GM18511 (cell line): ENCODE results near the gene KCNQ2.

Experiments
- ATAC-seq: cut with Tn5 transposase; IDR thresholded peaks from one replicate; pipeline ENCODE4 v1.9.1; 2021; ENCODE audit warnings: mild to moderate bottlenecking, moderate library complexity; ENCODE audit not compliant: unreplicated experiment

Gene KCNQ2

DNA sequence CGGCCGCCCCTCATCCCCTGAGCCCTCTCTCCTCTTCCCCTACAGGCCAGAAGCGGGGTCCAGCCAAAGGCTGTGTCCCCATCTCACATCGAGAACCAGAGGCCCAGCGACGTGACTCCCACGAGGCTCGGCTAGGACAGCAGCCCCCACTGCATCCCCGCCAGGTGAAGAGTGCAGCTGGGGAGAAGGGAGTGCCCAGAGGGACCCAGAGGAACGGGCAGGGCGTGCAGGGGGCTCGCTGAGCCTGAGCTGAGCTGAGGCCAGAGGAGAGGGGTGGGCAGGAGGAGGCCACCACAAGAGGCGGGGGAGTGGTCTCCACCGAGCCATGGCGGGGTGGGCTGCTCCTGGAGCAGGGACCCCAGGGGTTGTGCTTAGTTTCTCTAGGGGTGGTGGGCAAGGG, 32.6 kb downstream of the KCNQ2 start:
- ATAC-seq, result no peak

- ATAC-seq, result no peak
Observed at GRCh38 chr20:63438121-63438520, 34.3 kb downstream of the KCNQ2 start.

- ATAC-seq, result no peak
Observed at GRCh38 chr20:63435552-63435951, 36.9 kb downstream of the KCNQ2 start.

DNA sequence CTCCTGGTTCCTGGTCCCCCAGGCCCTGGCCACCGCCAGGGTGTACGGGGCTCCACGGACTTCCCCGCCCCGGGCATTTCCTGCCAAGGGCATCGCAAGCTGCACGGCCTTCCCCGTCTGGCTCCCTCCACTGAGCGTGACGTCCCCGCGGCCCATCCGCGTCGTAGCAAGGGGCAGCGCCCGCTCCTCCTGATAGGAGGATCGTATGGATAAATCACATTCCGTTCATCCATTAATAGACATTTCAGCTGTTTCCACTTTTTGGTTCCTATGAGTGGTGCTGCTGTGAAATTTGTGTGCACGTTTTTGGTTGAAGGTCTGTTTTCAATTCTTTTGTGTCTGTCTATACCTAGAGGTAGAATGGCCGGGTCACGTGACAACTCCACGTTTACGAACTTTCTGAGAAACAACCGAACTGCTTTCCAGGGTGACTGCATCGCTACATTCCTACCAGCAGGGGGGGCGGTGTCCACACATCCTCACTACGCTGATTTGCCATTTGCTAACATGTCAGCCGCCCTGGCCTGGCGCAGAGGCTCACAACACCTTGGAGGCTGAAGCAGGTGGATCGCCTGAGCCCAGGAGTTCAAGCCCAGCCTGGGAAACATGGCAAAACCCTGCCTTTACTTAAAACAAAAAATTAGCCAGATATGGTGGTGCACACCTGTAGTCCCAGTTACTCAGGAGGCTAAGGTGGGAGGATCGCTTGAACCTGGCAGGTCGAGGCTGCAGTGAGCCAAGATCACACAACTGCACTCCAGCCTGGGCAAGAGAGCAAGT, 37.7 kb downstream of the KCNQ2 start:
- ATAC-seq, result no peak

GRCh38 chr20:63433756-63434531, 38.5 kb downstream of the KCNQ2 start:
- ATAC-seq, result no peak

GRCh38 chr20:63433351-63433750, 39.1 kb downstream of the KCNQ2 start:
- no peak for ATAC-seq

DNA sequence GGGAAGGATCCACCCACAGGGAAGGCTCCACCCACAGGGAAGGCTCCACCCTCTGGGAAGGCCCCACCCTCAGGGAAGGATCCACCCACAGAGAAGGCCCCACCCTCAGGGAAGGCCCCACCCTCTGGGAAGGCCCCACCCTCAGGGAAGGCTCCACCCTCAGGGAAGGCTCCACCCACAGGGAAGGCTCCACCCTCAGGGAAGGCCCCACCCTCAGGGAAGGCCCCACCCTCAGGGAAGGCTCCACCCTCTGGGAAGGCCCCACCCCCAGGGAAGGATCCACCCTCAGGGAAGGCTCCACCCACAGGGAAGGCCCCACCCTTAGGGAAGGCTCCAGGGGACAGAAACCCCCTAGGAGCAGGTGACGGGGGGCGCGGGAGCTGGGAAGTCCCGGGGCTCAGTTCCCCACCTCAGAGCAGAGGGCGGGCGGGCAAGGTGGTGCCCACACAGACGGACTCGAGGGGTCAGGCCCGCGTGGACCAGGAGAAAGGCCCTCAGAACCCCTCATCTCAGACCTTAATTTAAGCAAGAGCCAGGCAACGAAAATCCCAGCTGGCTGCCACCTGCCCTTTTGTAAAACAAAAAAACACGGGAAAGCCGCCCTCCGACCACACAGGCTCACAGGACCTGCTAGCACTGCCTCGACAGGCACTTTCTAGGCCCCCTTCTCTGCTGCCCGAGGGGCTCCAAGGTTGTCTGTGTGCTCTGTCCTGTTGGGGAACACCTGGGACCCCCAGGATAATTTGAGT, 39.7 kb downstream of the KCNQ2 start:
- no peak for ATAC-seq

GRCh38 chr20:63431944-63432343, 40.5 kb downstream of the KCNQ2 start:
- no peak for ATAC-seq

DNA sequence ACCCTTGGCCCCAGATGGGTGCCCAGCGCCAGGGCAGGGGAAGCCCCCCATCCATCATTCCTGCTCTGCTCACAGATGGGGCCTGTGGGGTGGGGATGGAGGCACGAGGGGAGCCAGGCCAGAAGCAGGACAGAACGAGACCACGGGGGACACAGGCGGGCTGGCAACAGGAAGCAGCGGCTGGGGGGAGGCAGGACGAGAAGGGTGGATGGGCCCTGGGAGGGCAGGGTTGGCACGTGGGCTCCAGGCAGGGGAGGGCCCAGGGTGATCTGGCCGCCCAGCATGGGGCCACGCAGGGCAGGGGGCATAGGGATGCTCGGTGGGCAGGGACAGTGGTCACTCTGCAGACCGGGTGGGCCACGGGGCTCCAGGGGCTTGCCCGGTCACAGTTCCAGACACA, 41.6 kb downstream of the KCNQ2 start:
- no peak for ATAC-seq

GRCh38 chr20:63429992-63430391, 42.5 kb downstream of the KCNQ2 start:
- ATAC-seq, result no peak

DNA sequence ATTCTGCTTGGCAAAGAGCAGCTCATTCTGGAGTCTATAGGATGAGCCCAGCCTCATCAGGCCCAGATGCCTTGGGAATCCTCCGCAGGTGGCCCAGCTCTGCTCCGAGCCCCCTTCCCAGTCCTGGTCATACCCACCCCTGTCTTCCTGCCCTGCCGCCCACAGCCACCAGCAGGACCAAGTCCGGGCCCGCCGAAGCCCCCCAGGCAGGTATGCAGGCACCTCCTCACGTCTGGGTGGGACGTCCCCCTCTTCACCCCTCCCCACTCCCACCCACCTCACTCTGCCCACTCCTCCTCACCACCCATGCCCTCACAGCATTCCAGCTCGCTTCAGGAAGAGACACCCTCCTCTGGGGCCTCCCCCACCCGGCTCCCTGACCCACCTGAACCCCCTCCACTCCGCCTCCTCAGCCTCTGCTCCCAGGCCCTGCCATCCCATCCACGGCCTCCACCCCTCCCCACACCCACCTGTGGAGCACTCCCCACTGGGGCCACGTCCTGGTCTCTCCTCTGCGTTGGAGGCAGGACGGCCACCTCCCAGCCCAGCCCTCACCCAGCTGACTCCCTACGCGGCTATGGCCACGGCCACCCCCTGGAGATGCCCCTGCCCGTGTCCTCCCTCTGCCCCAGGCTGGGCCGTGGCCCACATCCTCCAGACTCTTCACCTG, 43.4 kb downstream of the KCNQ2 start:
- no peak for ATAC-seq

DNA sequence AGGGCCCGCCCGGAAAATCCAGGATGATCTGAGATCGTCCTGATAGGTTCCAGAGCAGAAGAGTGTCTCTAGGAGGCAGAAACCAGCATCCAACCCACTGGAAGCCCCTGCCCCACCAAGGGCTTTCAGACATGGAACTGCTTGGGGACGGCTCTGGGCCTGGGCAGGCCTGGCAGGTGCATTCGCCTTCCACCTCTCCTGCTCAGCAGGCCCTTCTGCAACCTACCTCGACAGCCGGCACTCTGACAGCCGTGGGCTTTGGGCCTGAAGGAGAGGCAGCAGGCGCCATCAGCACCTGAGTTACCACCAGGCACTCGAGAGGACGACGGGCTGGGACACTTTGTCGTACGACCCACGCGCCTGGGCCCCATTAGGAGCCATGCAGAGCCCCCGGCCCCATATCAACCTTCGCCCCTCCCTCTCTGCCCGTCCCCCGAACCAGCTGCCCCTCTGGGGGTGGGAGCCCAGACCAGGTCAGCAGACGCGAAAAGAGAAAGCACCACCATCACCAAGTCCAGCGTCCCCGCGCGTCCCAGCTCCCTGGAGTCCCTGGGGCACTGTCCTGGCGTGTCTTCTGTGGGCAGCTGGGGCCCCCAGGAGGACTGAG, 44.6 kb downstream of the KCNQ2 start:
- no peak for ATAC-seq

- ATAC-seq, result no peak
Observed at GRCh38 chr20:63427206-63427605, 45.2 kb downstream of the KCNQ2 start.

GRCh38 chr20:63425846-63426485, 46.5 kb downstream of the KCNQ2 start:
- no peak for ATAC-seq

DNA sequence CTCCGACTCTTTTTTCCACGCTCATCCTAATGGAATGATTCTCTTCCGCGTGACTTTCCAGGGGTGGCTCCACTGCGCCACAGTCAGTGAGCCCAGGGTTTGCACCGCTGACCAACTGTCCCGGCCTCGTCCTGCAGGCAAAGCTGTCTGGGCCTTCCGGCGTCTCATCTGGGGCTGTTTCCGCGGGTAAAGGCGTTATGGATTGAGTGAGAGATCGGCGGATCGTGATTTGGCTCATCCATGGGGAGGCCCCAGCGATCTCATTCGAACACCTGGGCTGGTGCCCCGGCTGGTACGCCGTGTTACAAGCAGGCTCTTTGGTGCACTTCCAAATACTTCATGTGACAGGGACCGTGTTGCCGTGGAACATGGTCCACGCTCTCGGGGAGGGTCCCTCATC, 47.8 kb downstream of the KCNQ2 start:
- no peak for ATAC-seq

GRCh38 chr20:63423751-63424150, 48.7 kb downstream of the KCNQ2 start:
- no peak for ATAC-seq

- no peak for ATAC-seq
Observed at GRCh38 chr20:63422653-63423052, 49.8 kb downstream of the KCNQ2 start.

DNA sequence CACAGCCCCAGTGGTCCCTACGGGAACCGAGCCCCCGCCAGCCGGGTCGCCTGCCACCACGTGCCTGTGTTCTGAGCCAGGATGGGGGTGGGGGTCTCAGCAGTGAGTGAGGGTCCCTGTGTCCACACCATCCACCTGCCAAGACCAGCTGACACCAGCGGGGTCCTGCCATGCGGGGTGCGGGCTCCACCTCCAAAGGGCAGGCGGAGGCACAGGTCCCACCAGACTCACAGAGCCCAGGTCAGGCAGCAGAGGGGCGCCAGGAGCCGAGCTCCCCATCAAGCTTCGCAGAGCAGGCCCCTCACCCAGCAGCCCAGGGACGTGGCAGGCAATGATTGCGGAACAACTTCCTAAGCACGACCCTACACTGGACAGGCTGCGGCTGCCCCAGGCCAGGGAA, 50.5 kb downstream of the KCNQ2 start:
- no peak for ATAC-seq

DNA sequence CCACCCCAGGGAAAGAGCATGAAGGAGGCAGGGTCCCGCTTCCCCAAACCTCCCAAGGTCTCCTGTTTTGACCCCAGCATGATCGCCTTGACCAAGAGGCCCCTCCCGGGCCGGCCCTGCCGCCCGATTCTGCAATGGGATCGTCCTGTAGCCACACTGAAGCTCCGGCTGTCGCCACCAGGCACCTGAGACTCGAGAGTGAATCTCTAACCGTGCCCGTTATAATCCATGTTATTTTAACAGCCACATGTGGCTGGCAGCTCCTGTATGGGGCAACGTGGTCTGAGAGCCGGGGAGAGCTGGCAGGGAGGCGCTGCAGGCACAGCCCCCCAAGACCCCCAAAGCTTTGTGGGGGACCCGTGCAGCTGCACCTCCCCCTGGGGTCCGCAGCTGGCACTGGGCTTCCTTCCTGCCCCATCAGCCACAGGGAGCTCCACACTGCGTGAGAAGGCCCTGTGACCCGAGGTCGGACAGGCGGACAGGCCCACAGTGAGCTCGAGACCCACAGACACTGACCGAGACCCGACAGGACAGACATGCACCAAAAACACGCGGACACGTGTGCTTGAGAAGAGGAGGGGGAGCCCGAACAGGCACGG, 51.3 kb downstream of the KCNQ2 start:
- no peak for ATAC-seq
